NT2/D1 (cell line): ENCODE measurements around the gene ZNF66.
"Not testable (repeated sequence)": the region's sequence is repeated elsewhere in the genome, so short reads cannot be mapped to it uniquely, and the experiment has no call there.

Source experiments
- DNase-seq: peaks from one replicate; pipeline ENCODE4 v3.0.0-alpha.2; 2011; ENCODE audit warnings: low read depth, low spot score
- H3K27me3 ChIP-seq: 2 replicates; pipeline ENCODE4 v1.6.0; 2011; ENCODE audit warnings: mild to moderate bottlenecking; ENCODE audit not compliant: insufficient read length, insufficient read depth
- H3K36me3 ChIP-seq: 2 replicates; pipeline ENCODE4 v1.6.1; 2011; ENCODE audit warnings: mild to moderate bottlenecking, low read length, mixed read lengths; ENCODE audit not compliant: insufficient read depth, insufficient read length
- H3K4me1 ChIP-seq: 2 replicates; pipeline ENCODE4 v1.5.1; 2011; ENCODE audit not compliant: insufficient read depth, insufficient read length
- H3K4me3 ChIP-seq: 2 replicates; pipeline ENCODE4 v1.5.1; 2011; ENCODE audit warnings: low read depth; ENCODE audit not compliant: insufficient read length
- H3K9ac ChIP-seq: 2 replicates; pipeline ENCODE4 v1.6.0; 2011; ENCODE audit warnings: low read depth; ENCODE audit not compliant: insufficient read length
- H3K9me3 ChIP-seq: 2 replicates; pipeline ENCODE4 v1.5.1; 2011; ENCODE audit warnings: mild to moderate bottlenecking, low read length; ENCODE audit not compliant: insufficient read depth
- SUZ12 ChIP-seq: IDR thresholded peaks from 2 replicates; pipeline ENCODE4 v1.6.1; 2011; ENCODE audit not compliant: insufficient read length, insufficient read depth; ENCODE audit errors: extremely low read depth
- YY1 ChIP-seq: IDR thresholded peaks from 2 replicates; pipeline ENCODE4 v1.6.1; 2011; ENCODE audit not compliant: insufficient read length, insufficient read depth
- ZNF274 ChIP-seq: IDR thresholded peaks from 2 replicates; pipeline ENCODE4 v1.6.1; 2011; ENCODE audit warnings: mild to moderate bottlenecking, low read depth, low read length

Gene ZNF66

DNA sequence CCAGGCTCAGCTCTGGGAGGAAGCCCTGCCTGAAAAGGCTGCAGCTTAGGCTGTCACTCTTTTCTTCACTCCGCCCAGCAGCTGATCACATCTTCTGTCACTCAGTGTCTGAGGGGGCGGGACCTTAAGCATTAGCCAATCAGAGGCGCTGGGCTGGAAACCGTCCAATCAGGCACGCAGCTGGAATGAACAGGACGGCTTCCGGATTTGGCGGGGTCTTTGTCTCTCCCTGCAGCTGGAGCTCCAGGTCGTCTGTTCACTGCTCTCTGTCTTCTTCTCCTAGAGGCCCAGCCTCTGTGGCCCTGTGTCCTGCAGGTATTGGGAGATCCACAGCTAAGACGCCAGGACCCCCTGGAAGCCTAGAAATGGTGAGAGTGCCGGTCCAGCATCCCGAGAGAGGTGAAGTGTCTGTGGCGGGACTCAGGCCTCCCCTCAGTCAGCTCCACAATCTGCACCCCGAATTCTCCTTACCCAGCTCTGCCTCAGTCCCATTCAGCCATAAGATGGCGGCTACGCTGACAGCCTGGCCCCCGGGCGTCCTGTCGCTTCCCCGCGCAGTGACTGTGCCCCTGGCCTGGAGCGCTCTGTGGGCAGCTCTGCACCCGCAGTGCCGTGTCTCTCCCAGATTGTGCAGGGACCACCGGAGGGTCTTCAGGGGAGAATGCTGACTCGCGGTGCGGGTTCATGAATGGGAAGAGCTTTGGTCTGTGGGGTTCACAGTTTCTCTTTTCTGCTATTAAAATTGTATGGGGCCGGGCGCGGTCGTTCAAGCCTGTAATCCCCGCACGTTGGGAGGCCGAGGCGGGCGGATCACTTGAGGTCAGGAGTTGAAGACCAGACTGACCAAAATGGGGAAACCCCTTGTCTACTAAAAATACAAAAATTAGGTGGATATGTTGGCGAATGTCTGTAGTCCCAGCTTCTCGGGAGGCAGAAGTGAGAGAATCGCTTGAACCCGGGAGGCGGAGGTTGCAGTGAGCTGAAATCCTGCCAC is at the start of gene ZNF66:
ZNF66 (plus strand) TSS at position 222 of the 994 bp plus-strand sequence; CDS start at position 366, 144 bp downstream.
- TF ChIP-seq SUZ12 (no peak), YY1 (no peak), ZNF274 (no peak)
- Histone ChIP-seq H3K27me3 (no peaks in the 10 kb centered on the region), H3K4me1 (no peaks in the 10 kb centered on the region), H3K9me3 (no peaks in the 10 kb centered on the region), H3K9ac (peak within 1 kb of the TSS; percentile 97), H3K36me3 (peaks cover 21% of the 10 kb centered on the region), H3K4me3 (peak within 1 kb of the TSS; percentile 95)
- peak; percentile 95 for DNase-seq

DNA sequence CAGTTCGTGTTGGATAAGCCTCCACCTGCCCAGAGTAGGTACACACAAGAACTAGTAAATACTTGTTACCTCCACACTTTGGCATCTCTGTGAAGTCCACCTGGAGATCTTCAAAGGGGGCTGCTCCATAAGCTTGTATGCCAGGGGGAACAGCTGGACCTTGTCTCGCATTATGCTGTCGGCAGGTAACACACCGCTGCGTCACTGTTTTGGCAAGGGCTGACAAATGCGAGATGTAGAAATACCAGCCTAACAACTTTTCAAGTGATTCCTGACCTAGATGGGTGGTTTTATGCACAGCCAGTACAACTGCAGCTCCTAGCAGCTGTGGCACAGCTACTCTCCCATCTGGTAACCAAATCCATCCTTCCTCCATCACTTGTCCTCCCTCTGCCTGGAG is 25.9 kb upstream of the ZNF66 start:
- DNase-seq, H3K9ac ChIP-seq: not testable (repeated sequence)

DNA sequence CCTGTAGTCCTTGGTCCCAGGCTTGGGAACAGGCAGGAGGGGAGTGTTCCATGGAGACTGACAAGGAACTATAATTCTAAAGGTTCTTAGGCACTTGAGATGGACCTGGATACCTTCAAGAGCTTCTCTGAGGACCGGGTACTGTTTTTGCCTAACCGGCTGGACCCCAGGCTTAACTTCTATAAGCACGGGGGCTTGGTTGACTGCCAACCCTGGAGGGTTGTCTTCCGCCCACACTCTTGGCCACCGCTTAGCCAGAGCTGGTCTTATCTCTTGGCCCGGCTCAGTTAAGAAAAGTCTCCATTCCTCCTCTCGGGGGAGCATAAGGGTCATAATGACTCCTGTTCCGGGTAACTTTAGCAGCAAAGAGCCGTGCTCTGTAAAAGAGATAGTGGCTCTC is 23.8 kb upstream of the ZNF66 start:
- not testable (repeated sequence) for DNase-seq, H3K9ac ChIP-seq, H3K4me3 ChIP-seq, H3K4me1 ChIP-seq, H3K9me3 ChIP-seq, H3K27me3 ChIP-seq, H3K36me3 ChIP-seq

More for the DNA sequence above, 25.9 kb upstream of the ZNF66 start:
- H3K4me1 ChIP-seq, H3K9me3 ChIP-seq, H3K36me3 ChIP-seq, H3K27me3 ChIP-seq, H3K4me3 ChIP-seq: not testable (repeated sequence)

DNA sequence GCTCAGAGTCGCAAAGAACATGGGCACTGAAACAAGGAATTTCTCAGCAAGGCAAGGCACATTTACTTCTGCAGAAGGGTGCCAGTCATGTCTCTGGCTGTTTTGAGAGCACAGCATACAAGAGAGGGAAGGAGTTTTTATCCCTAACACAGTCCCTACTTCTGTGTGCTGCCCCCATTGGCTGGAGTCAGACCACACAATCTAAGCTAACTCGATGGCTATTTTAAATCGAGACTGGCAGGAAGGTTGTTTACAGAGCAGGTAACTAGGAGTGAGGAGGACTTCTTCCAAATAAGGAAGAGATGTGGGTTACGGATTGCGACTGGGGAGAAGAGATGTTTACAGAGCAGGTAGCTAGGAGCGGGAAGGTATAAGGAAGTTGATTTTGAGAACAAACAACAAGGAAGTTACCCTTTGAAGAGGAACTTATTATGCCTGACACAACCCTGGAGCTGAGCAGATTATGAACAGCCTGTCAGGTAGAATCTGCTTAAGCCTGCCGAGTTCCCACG is 6.8 kb upstream of the ZNF66 start:
- H3K9ac ChIP-seq, DNase-seq, H3K36me3 ChIP-seq, H3K4me1 ChIP-seq, H3K4me3 ChIP-seq, H3K9me3 ChIP-seq, H3K27me3 ChIP-seq: not testable (repeated sequence)

DNA sequence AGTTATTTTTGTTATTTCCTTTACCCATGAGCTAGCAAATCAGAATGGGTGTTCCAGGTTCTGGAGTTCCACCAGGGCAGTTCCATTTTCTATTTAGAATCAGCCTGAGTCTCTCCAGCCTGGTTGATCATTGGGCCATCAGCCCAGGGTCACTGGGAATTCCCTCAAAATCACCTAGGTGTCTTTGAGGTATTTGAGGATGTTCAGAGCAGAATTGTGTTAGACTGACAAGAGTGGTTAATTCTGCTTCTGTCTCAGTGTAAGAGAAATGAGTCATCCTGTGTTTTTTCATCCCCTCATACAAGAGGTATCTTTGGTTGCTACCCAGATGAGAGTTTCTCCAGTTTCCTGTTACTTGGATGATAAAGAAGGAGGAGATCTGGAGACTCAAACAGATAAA is 11.7 kb downstream of the ZNF66 start:
- Histone ChIP-seq H3K27me3 (no peaks in the 10 kb centered on the region), H3K36me3 (peaks cover 46% of the 10 kb centered on the region), H3K9ac (no peak overlapping the region), H3K4me3 (no peak overlapping the region), H3K4me1 (no peaks in the 10 kb centered on the region), H3K9me3 (no peaks in the 10 kb centered on the region)
- no peak for DNase-seq
- no peak for TF ChIP-seq SUZ12
- no peak for TF ChIP-seq YY1
- no peak for TF ChIP-seq ZNF274

DNA sequence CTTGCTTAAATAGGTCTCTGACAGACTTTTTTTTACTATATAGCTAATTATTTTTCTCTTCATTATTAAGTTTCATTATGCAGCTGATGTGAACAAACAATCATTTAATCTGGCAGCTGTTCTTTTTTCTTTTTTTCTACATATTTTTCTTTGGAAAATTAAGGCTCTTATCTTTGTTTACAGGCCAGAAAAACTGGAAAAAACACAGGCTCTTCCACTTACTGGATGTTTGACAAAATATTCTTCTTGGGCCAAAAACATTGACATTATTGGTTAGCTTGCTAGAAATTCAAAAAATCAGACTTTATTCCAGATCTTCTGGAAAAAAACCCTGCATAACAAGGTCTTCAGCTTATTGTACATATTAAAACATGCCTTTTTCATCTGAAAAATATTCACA is 15.7 kb downstream of the ZNF66 start:
- no peak overlapping the region for H3K4me3 ChIP-seq
- H3K4me1 ChIP-seq, result no peaks in the 10 kb centered on the region
- TF ChIP-seq SUZ12 (no peak), ZNF274 (no peak), YY1 (no peak)
- peaks cover 47% of the 10 kb centered on the region for H3K36me3 ChIP-seq
- no peaks in the 10 kb centered on the region for H3K27me3 ChIP-seq
- no peak overlapping the region for H3K9ac ChIP-seq
- peaks cover 14% of the 10 kb centered on the region; the same call in 1 of the 2 replicates for H3K9me3 ChIP-seq
- DNase-seq, result no peak

DNA sequence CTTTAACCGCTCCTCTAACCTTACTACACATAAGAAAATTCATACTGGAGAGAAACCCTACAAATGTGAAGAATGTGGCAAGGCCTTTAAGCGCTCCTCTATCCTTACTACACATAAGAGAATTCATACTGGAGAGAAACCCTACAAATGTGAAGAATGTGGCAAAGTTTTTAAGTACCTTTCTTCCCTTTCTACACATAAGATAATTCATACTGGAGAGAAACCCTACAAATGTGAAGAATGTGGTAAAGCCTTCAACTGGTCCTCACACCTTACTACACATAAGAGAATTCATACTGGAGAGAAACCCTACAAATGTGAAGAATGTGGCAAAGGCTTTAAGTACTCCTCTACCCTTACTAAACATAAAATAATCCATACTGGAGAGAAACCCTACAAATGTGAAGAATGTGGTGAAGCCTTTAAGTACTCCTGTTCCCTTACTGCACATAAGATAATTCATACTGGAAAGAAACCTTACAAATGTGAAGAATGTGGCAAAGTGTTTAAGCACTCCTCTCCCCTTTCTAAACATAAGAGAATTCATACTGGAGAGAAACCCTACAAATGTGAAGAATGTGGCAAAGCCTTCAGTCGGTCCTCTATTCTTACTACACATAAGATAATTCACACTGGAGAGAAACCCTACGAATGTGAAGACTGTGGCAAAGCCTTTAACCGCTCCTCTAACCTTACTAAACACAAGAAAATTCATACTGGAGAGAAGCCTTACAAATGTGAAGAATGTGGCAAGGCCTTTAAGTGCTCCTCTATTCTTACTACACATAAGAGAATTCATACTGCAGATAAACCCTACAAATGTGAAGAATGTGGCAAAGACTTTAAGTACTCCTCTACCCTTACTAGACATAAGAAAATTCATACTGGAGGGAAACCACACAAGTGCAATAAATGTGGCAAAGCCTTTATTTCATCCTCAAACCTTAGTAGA is 30.5 kb downstream of the ZNF66 start:
- not testable (repeated sequence) for H3K9ac ChIP-seq, DNase-seq, H3K4me3 ChIP-seq, H3K27me3 ChIP-seq, H3K4me1 ChIP-seq
- Histone ChIP-seq H3K36me3 (peaks cover 15% of the 10 kb centered on the region), H3K9me3 (peaks cover 70% of the 10 kb centered on the region)
- TF ChIP-seq ZNF274, result peak; percentile 58
